Spleen (tissue), 7 donors: ENCODE results near the gene CYP4F11.
"Not testable (repeated sequence)": the region's sequence is repeated elsewhere in the genome, so short reads cannot be mapped to it uniquely, and the experiment has no call there.

Experiments
- CTCF ChIP-seq, 11 experiments: fragments of 200-600 bp in 7 of 11; fragments of 450-650 bp in 4 of 11; sonication (generic) in 4 of 11; IDR thresholded peaks in 8 of 11; conservative IDR thresholded peaks in 3 of 11; 1 replicate in 7 of 11; 2 replicates in 4 of 11; pipeline versions ENCODE4 v1.4.0 to v1.8.0; 2016 to 2021; ENCODE audit warnings: antibody characterized with exemption in 11 of 11, inconsistent platforms in 4 of 11, mild to moderate bottlenecking in 1 of 11
- POLR2A ChIP-seq, 3 donors: fragments of 450-650 bp; IDR thresholded peaks; one replicate each; pipeline ENCODE4 v1.5.1; 2017; ENCODE audit warnings: antibody characterized with exemption in 3 of 3, mild to moderate bottlenecking in 1 of 3
- POLR2AphosphoS5 ChIP-seq, 3 donors: sonication (generic); formaldehyde crosslinking; IDR thresholded peaks; one replicate each; pipeline ENCODE4 v1.5.1; 2017; ENCODE audit warnings: antibody characterized with exemption in 3 of 3
- donor health status: DM: no; HTN: no; CAD: no; lungs with moderate emphysema.
- donor health status: DM: no; HTN: no; CAD: no.
- donor health status: DM: no; HTN: no; CAD: no.

- not testable (repeated sequence) for TF ChIP-seq CTCF (IDR thresholded peaks at IDR 0.05 in 8 of 11, conservative IDR thresholded peaks at IDR 0.05 in 3 of 11); POLR2A (IDR thresholded peaks at IDR 0.05); POLR2AphosphoS5 (IDR thresholded peaks at IDR 0.05)
Observed at GRCh38 chr19:15972043-15972442, 37.7 kb upstream of the CYP4F11 start.
